ENCODE measurements around the gene FAM184A. TPM values are rescaled to one million over a fixed set of nuclear protein-coding genes. Genes with fewer than 3 reads are reported as not detected.

The FAM184A gene
- total and polyA plus RNA-seq, 9 of the 15 experiments (the other 6 are each of a cell fraction or from before 2014, with no cell fraction given) = 6.4 to 18.7 (median 13.1) TPM

DNA sequence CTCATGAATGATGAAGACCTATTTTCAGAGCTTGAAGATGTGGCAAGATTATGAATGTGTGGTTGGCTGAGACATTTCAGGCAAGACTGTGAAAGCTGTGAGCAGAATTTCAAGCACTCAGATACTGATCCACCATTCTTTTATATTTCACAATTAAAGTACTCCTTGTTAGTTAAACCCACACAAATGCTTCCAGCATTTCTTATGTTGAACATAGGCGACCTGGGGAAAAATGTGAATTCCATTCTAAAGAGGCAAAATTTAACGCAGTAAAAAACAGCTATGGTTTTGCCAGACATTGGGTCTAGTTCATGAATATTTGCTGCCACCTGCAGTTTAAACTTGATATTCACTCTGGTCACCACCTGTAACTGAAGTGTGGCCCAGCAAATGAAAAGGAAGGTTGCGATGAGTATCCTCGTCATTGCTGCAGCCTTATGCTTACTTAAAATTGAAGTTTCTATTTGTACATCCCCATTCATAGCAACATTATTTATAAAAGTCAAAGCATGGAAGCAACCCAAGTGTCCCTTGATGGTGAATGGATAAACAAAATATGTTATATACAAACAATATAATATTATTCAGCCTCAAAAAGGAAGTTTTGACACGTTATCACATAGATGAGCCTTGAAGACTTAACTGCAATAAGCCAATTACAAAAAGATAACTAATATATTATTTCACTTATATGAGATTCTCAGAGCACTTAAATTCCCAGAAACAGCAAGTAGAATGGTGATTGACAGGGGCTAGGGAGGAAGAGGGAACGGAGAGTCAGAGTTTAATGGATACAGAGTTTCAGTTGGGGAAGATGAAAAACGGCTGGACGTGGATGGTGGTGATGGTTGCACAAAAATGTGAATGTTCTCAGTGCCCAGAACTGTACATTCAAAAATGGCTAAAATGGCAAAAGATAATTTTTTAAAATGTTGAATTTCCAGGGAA, 32.4 kb upstream of the FAM184A start (continued):
- TF ChIP-seq, protein P1, sequence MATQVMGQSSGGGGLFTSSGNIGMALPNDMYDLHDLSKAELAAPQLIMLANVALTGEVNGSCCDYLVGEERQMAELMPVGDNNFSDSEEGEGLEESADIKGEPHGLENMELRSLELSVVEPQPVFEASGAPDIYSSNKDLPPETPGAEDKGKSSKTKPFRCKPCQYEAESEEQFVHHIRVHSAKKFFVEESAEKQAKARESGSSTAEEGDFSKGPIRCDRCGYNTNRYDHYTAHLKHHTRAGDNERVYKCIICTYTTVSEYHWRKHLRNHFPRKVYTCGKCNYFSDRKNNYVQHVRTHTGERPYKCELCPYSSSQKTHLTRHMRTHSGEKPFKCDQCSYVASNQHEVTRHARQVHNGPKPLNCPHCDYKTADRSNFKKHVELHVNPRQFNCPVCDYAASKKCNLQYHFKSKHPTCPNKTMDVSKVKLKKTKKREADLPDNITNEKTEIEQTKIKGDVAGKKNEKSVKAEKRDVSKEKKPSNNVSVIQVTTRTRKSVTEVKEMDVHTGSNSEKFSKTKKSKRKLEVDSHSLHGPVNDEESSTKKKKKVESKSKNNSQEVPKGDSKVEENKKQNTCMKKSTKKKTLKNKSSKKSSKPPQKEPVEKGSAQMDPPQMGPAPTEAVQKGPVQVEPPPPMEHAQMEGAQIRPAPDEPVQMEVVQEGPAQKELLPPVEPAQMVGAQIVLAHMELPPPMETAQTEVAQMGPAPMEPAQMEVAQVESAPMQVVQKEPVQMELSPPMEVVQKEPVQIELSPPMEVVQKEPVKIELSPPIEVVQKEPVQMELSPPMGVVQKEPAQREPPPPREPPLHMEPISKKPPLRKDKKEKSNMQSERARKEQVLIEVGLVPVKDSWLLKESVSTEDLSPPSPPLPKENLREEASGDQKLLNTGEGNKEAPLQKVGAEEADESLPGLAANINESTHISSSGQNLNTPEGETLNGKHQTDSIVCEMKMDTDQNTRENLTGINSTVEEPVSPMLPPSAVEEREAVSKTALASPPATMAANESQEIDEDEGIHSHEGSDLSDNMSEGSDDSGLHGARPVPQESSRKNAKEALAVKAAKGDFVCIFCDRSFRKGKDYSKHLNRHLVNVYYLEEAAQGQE (IDR thresholded peaks at IDR 0.05; ENCODE audit: borderline replicate concordance) = peak; percentile 91
- TF ChIP-seq, protein P1 (CRISPR knock-in tag; IDR thresholded peaks at IDR 0.05; ENCODE audit: low read depth) = no peak

Data from K562 (cell line).